G401 (cell line): ENCODE results near the gene RMP24.
A peak's percentile ranks its signal among the peaks of the same experiment; 100 is the strongest.

ENCODE experiments used
- DNase-seq: peaks from one replicate; pipeline ENCODE4 v3.0.0-alpha.2; 2015; ENCODE audit warnings: low spot score
- in situ Hi-C: cut with HindIII; loops from 2 replicates; pipeline ENCODE4 v1.10.0; 2016; ENCODE audit warnings: low sequenced_read_pairs, mixed read lengths

The RMP24 gene

DNA sequence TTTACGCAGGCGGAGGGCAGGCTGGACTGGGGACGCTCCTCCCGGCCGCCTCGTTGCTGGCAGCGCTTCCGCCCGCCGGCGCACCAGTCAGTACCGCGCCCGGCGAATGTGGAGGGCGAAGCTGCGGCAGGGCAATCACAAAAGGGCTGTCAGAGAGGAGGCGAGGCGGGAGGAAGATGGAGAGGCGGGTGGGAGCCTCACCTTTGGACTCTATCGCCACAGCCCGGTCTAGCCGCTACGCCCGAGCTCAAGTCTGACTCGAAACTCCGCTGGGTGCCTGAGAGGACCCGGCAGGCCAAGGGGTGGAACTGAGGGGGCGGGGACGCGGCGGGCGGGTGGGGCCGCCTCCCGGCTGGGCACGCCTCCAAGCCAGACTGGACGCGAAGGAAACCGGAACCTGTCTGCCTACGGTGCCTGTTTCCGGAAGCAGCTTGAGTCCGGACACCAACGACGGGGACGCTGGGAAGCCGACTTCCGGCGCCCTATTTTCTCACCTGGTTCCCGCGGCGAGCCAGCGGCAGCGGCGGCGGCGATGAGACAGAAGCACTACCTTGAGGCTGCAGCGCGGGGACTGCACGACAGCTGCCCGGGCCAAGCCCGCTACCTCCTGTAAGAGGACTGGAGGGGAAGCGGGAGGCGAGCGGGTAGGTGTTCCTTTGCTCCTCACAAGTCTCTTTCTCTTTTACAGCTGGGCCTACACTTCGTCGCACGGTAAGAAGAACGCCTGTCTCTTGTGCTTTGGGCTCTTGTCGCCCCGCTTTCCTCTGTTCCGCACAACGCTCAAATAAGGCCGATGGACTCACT is at the start of gene RMP24:
TSS of gene RMP24 (plus strand) at position 483 of the 804 bp plus-strand sequence.
- peak; percentile 93 for DNase-seq
- in situ Hi-C loops = no loop called here

DNA sequence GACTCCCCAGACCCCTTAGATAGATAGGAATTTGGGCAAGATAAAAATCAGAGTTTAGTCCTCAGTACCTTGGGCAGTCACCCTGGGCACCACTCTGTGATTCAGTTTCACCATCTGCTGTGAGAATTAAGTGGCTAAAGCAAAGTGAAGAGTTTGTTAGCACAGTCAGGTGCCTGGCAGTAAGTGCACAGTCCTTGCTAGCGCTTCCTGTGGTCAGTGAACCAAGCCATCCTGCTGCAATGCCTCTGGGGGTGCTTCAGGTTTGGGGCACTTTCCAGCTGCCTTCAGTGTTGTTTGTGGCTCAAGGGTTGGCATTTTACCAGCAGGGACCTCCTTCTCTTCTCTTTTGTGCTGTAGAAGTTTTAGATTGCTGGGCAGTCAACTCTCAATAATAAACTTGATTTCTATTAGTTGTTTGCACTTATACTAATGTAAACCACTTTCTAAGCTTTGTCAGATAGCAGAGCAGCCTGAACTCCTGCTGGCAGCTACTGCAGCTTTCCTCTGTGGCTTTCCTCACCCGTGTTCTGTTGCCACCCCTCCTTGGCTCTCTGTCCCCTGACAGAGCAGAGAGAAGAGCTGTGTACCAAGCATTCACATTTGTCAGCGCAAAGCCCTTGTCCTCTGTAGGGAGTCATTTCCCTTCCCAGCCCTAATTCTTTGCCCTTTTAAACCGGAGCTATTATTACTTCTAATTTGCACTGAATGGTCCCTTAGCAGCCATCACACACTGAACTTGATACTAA is 48.4 kb upstream of the RMP24 start:
- no peak for DNase-seq
- in situ Hi-C loops = no loop called here

DNA sequence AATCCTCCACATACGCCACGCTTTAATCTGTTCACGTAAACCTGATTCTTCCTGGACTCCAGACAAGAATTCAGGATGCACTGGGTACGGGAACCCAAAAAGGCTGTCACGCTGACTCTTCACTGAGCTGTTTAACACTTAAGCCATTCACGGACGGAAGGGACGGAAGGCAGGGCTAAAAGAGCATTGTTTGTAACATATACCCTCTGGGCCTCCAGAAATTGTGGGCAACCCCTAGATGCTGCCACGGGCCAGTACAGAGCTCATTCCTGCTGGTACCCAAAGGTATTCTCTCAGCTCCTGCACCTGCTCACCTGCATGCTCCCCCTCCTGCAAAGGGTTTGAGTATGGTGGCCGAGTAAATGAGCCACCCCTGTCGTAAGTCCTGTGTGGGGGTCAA is 45.6 kb upstream of the RMP24 start:
- in situ Hi-C loops = no loop called here
- no peak for DNase-seq

- in situ Hi-C loops = no loop called here
These were observed 45.0 kb upstream of the RMP24 start for GRCh38 chr18:35927430-35927829.

DNA sequence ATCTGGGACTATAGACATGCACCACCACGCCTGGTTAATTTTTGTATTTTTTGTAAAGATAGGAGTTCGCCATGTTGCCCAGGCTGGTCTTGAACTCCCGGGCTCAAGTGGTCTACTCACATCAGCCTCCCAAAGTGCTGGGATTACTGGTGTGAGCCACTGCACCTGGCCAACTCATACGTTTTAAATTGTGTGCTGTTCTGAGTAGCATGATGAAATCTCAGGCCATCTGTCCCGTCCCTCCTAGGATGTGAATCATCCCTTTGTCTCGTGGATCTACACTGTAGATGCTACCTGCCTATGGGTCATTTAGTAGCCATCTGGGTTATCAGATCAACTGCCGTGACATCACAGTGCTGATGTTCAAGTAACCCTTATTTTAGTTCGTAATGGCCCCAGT is 38.5 kb upstream of the RMP24 start:
- in situ Hi-C loops = no loop called here
- DNase-seq = no peak

More at GRCh38 chr18:35927430-35927829, 45.0 kb upstream of the RMP24 start:
- DNase-seq = no peak

DNA sequence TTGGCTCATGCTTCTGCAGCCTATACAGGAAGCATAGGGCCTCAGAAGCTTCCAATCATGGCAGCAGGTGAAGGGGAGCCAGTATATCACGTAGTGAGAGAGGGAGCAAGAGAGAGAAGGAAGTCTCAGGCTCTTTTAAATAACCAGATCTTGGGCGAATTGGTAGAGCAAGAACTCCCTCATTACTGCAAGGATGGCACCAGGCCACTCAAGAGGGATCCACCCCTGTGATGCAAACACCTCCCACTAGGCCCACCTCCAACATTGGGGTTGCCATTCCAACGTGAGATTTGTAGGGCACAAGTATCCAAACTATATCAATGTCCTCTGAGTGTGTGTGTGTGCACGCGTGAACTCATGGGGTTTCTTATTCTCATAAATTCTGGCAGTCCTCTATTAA is 37.6 kb upstream of the RMP24 start:
- in situ Hi-C loops = no loop called here
- DNase-seq = no peak

DNA sequence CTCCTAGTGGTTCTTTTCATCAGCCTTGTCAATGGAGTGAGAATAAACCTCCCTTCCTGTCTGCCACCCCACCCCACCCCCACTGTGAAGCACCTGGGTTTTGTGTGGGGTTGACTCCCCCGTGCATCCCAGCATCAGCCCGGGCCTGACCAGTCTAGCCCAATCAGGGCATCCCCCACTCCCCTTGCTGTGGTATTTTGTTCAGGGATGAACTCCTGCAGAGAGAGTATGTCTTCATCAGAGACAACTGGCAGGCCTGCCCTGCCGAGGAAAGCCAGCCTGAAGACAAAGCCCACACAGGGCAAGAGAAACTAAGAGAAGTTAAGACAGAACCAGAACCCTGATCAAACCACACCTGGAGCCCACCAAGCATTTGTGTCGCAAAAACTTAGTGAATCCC is 36.7 kb upstream of the RMP24 start:
- in situ Hi-C loops = no loop called here
- DNase-seq = no peak

DNA sequence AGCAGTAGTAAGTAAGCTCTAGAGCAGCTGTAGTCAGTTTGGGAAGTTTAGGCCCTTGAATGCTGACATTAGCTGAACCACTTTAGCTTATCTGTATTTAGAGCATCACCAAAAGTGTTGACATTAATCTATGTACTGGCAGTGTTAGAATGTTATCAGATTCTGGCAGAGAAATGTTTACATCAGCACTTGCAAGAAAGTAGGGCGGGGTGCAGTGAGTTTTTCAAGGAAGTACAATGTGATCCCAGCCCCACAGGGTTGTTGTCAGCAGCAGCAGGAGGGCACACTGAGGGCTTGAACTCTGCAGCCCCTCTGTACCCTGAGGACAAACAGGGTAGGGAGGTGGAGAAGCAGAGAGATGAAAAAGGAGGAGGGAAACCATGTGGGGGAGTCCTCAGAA is 35.5 kb upstream of the RMP24 start:
- DNase-seq = no peak
- in situ Hi-C loops = no loop called here

DNA sequence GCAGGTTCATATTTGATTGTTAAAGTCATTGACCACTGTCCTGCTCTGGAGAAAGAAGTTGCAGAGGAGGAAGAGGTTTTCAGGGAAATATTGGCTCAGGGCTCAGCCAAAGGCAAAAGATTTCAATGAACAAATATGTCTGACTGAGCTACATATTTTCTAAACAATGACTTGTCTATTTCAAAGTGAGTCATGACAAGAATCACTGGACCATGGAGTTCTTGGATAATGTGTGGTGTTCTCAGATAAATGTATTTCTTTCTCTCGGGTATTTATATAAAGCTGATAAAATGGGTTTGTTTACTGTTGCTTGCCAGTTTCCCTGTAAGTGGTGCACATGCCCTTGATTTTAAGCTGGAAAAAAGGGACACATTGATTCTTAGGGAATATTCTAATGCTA is 34.3 kb upstream of the RMP24 start:
- DNase-seq = no peak
- in situ Hi-C loops = no loop called here

DNA sequence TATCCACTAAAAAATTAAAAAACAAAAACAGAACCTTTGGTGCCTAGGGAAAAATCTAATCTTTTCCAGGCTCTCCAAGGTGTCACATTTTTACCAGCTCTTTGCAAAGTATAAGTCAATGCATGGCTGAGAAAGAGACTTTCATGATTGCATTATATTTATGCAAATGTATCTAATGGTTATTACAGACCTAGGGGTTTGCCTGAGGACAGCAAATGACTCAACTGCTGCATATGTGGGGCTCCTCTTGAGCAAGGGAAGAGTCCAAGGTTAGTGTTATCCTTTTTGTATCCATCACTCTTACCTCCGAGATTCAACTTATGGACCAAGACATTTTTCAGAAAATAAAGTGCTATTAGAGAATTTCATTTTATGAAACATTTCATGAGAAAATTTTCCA is 33.9 kb upstream of the RMP24 start:
- no peak for DNase-seq
- in situ Hi-C loops = no loop called here

DNA sequence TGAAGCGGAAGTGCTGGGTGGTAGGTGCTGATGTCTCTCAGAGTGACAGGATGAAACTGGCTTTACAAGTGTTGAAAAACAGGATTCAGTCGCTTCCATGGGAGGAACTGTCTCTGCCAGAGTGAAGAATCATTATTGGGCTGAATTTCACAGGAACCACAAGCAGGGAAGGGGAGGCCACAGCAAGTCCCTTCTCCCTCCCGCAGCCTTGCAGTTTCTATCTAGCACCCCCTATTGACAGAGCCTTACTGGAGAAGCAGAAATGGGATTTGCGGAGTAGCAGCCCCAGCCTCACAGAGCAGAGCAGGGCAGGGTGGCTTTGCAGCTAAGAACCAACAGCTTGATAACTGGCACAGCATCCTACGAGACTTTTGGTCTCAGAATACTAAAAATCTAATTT is 33.3 kb upstream of the RMP24 start:
- DNase-seq = no peak
- in situ Hi-C loops = no loop called here

DNA sequence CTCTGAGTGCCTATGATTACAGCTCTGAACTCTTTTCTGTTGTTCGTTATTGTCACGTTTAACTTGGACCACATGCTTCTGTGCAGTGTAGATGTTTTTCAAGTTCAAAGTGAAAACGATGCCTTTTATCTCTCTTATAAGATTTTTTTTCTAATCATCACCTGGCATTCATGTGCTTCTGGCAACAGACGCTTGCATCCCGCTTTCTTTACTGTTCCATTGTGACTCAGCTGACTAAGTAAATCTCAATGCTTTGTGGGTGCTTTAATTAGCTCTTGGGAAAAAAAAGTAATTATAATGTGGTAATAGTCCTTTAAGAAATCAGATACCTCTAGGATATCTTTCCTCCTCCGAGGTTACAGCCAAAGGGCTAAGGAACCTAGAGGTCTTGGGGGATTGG is 31.2 kb upstream of the RMP24 start:
- in situ Hi-C loops = no loop called here
- DNase-seq = no peak

GRCh38 chr18:35942133-35942532 is 30.3 kb upstream of the RMP24 start:
- in situ Hi-C loops = no loop called here
- DNase-seq = no peak

- in situ Hi-C loops = no loop called here
- DNase-seq = no peak
These were observed 29.8 kb upstream of the RMP24 start for GRCh38 chr18:35942661-35943060.

- no peak for DNase-seq
- in situ Hi-C loops = no loop called here
These were observed 24.4 kb upstream of the RMP24 start for GRCh38 chr18:35948080-35948479.

DNA sequence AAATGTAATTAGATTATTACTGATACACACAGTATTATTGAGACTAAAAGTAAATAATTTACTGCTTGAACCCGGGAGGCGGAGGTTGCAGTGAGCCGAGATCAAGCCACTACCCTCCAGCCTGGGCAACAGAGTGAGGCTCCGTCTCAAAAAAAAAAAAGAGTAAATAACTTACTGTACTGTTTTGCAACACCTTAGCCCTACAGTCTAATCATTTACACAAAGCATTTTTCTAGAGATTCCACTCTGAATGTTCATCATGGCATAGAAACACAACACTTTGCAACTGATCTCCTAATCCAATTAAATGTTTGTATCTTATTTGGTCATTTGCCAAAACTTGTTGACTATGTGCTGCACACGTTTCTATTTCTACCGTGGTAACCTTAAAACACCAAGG is 23.4 kb upstream of the RMP24 start:
- in situ Hi-C loops = no loop called here
- DNase-seq = no peak

GRCh38 chr18:35949903-35950627 is 22.4 kb upstream of the RMP24 start:
- in situ Hi-C loops = no loop called here
- DNase-seq = peak; percentile 72

DNA sequence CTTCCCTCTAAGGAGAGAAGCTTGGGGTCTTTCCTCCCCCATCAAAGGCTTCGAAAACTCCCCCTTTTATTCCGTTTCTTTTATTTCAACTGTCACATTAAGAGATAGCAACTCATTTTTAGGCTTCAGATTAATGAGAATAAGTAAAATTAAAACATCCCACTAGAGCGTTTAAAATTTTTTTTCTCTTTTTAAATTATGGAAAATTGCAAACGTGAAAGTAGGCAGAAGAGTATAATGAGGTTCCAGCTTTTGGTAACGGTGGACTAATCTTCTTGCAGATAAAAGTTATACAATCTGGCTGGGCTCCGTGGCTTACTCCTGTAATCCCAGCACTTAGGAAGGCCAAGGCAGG is 21.9 kb upstream of the RMP24 start:
- DNase-seq = no peak
- in situ Hi-C loops = no loop called here

DNA sequence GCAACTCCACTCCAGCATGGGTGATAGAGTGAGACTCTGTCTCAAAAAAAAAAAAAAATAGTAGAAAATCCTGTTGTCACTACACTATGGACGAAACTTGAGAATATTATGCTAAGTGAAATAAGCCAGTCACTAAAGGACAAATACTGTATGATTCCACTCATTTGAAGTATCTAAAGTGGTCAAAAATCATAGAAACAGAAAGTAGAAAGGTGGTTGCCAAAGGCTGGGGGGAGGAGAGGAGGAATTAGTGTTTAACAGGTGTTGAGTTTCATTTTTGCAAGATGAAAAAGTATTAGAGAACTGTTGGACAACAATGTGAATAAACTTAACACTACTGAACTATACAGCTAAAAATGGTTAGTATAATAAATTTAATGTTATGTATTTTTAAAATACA is 18.8 kb upstream of the RMP24 start:
- in situ Hi-C loops = no loop called here
- no peak for DNase-seq

GRCh38 chr18:35956226-35956625 is 16.3 kb upstream of the RMP24 start:
- in situ Hi-C loops = no loop called here
- DNase-seq = no peak
